Retinal pigment epithelial cell (primary cell): Measurements from ENCODE around the gene OR10V1.
"Not testable (repeated sequence)": the region's sequence is repeated elsewhere in the genome, so short reads cannot be mapped to it uniquely, and the experiment has no call there.

Experiments
- DNase-seq: peaks from one replicate; pipeline ENCODE4 v3.0.0-alpha.2; 2010; ENCODE audit warnings: low read depth
- H3K4me3 ChIP-seq: 2 replicates; pipeline ENCODE4 v1.5.1; 2011; ENCODE audit warnings: mild to moderate bottlenecking, low read length, control low read depth, moderate library complexity
- CTCF ChIP-seq: conservative IDR thresholded peaks from 2 replicates; pipeline ENCODE4 v1.5.1; 2011; ENCODE audit warnings: low read depth, low read length, control low read depth, inconsistent platforms

The OR10V1 gene

GRCh38 chr11:59692915-59693314 lies 20.7 kb downstream of the OR10V1 start:
- no peak for TF ChIP-seq CTCF
- H3K4me3 ChIP-seq: no peak overlapping the region
- DNase-seq: no peak

GRCh38 chr11:59691156-59691555 lies 22.5 kb downstream of the OR10V1 start:
- DNase-seq: no peak
- no peak overlapping the region for H3K4me3 ChIP-seq

GRCh38 chr11:59689015-59689414 lies 24.6 kb downstream of the OR10V1 start:
- DNase-seq: no peak
- no peak overlapping the region for H3K4me3 ChIP-seq
- no peak for TF ChIP-seq CTCF

More at GRCh38 chr11:59691156-59691555, 22.5 kb downstream of the OR10V1 start:
- TF ChIP-seq CTCF: no peak

GRCh38 chr11:59681260-59681725 lies 32.4 kb downstream of the OR10V1 start:
- not testable (repeated sequence) for H3K4me3 ChIP-seq, DNase-seq

- peak; percentile 43 for DNase-seq
- no peak overlapping the region for H3K4me3 ChIP-seq
- TF ChIP-seq CTCF: peak; percentile 96
Measured at GRCh38 chr11:59680287-59681154, 33.1 kb downstream of the OR10V1 start.

GRCh38 chr11:59679347-59679746 lies 34.3 kb downstream of the OR10V1 start:
- DNase-seq: no peak
- TF ChIP-seq CTCF: no peak
- H3K4me3 ChIP-seq: no peak overlapping the region

GRCh38 chr11:59678813-59679165 lies 34.9 kb downstream of the OR10V1 start:
- H3K4me3 ChIP-seq: no peak overlapping the region
- no peak for TF ChIP-seq CTCF
- no peak for DNase-seq
